Measurements from ENCODE around the gene CASP8.

The CASP8 gene

GRCh38 chr2:201261471-201261870 lies 1.1 kb downstream of the CASP8 start:
- H4K20me1 ChIP-seq (ENCODE audit: insufficient read depth) = no peaks in the 10 kb centered on the region
- H3K27ac ChIP-seq = peak overlapping the region; percentile 96
- TF ChIP-seq CTCF (conservative IDR thresholded peaks at IDR 0.05; ENCODE audit: low read depth, low read length) = no peak
- no peaks in the 10 kb centered on the region for H3K36me3 ChIP-seq (ENCODE audit: insufficient read depth)
- H3K79me2 ChIP-seq (ENCODE audit: insufficient read depth, low read depth) = peaks cover 82% of the 10 kb centered on the region
- H2AFZ ChIP-seq (ENCODE audit: low read depth) = no peak overlapping the region
- peaks cover 77% of the 10 kb centered on the region for H3K4me1 ChIP-seq (ENCODE audit: low read depth, poor library complexity, severe bottlenecking)
- no peaks in the 10 kb centered on the region for H3K27me3 ChIP-seq (ENCODE audit: insufficient read depth, low read depth)
- no peak overlapping the region for H3K4me3 ChIP-seq (IDR thresholded peaks at IDR 0.05; ENCODE audit: insufficient read depth, low read depth, low read length)
- H3K9ac ChIP-seq = peak overlapping the region; percentile 82
- H3K4me2 ChIP-seq = peak overlapping the region; percentile 99

- Histone ChIP-seq H3K27ac (peak overlapping the region; percentile 96), H3K4me2 (peak overlapping the region; percentile 99), H3K79me2 (ENCODE audit: insufficient read depth, low read depth) (peaks cover 82% of the 10 kb centered on the region), H3K4me1 (ENCODE audit: low read depth, poor library complexity, severe bottlenecking) (peaks cover 77% of the 10 kb centered on the region), H3K27me3 (ENCODE audit: insufficient read depth, low read depth) (no peaks in the 10 kb centered on the region), H3K9ac (peak overlapping the region; percentile 82), H4K20me1 (ENCODE audit: insufficient read depth) (no peaks in the 10 kb centered on the region), H3K36me3 (ENCODE audit: insufficient read depth) (no peaks in the 10 kb centered on the region), H2AFZ (ENCODE audit: low read depth) (no peak overlapping the region), H3K4me3 (IDR thresholded peaks at IDR 0.05; ENCODE audit: insufficient read depth, low read depth, low read length) (no peak overlapping the region)
- TF ChIP-seq CTCF (conservative IDR thresholded peaks at IDR 0.05; ENCODE audit: low read depth, low read length) = no peak
Observed at GRCh38 chr2:201261906-201262305, 1.6 kb downstream of the CASP8 start.

- Histone ChIP-seq H3K4me1 (ENCODE audit: low read depth, poor library complexity, severe bottlenecking) (peaks cover 77% of the 10 kb centered on the region), H3K4me2 (peak overlapping the region; percentile 99)
- no peak for TF ChIP-seq CTCF (conservative IDR thresholded peaks at IDR 0.05; ENCODE audit: low read depth, low read length)
Observed at GRCh38 chr2:201262718-201263117, 2.4 kb downstream of the CASP8 start.

GRCh38 chr2:201263779-201264178 lies 3.4 kb downstream of the CASP8 start:
- peak overlapping the region; percentile 96; the same call in 1 of the 2 replicates for H3K27ac ChIP-seq
- peak overlapping the region; percentile 82; the same call in 1 of the 2 replicates for H3K9ac ChIP-seq
- no peaks in the 10 kb centered on the region for H3K36me3 ChIP-seq (ENCODE audit: insufficient read depth)
- peaks cover 98% of the 10 kb centered on the region for H3K79me2 ChIP-seq (ENCODE audit: insufficient read depth, low read depth)
- H2AFZ ChIP-seq (ENCODE audit: low read depth) = no peak overlapping the region
- H3K4me1 ChIP-seq (ENCODE audit: low read depth, poor library complexity, severe bottlenecking) = peaks cover 75% of the 10 kb centered on the region
- TF ChIP-seq CTCF (conservative IDR thresholded peaks at IDR 0.05; ENCODE audit: low read depth, low read length) = no peak
- no peaks in the 10 kb centered on the region for H3K27me3 ChIP-seq (ENCODE audit: insufficient read depth, low read depth)
- H3K4me2 ChIP-seq = peak overlapping the region; percentile 99
- H3K4me3 ChIP-seq (IDR thresholded peaks at IDR 0.05; ENCODE audit: insufficient read depth, low read depth, low read length) = no peak overlapping the region
- no peaks in the 10 kb centered on the region for H4K20me1 ChIP-seq (ENCODE audit: insufficient read depth)

More at GRCh38 chr2:201262718-201263117, 2.4 kb downstream of the CASP8 start:
- no peak overlapping the region for H2AFZ ChIP-seq (ENCODE audit: low read depth)
- H3K79me2 ChIP-seq (ENCODE audit: insufficient read depth, low read depth) = peaks cover 90% of the 10 kb centered on the region
- peak overlapping the region; percentile 82 for H3K9ac ChIP-seq
- H3K27ac ChIP-seq = peak overlapping the region; percentile 96
- H4K20me1 ChIP-seq (ENCODE audit: insufficient read depth) = no peaks in the 10 kb centered on the region
- H3K4me3 ChIP-seq (IDR thresholded peaks at IDR 0.05; ENCODE audit: insufficient read depth, low read depth, low read length) = no peak overlapping the region
- H3K27me3 ChIP-seq (ENCODE audit: insufficient read depth, low read depth) = no peaks in the 10 kb centered on the region
- H3K36me3 ChIP-seq (ENCODE audit: insufficient read depth) = no peaks in the 10 kb centered on the region

Data from KMS-11 (cell line).